ENCODE data around the gene DR1. TPM values are rescaled to one million over a fixed set of nuclear protein-coding genes. Genes with fewer than 3 reads are reported as not detected.

DR1 gene
- total and polyA plus RNA-seq, 2 experiments from 2014 or later: 49.2 to 51.0 TPM

DNA sequence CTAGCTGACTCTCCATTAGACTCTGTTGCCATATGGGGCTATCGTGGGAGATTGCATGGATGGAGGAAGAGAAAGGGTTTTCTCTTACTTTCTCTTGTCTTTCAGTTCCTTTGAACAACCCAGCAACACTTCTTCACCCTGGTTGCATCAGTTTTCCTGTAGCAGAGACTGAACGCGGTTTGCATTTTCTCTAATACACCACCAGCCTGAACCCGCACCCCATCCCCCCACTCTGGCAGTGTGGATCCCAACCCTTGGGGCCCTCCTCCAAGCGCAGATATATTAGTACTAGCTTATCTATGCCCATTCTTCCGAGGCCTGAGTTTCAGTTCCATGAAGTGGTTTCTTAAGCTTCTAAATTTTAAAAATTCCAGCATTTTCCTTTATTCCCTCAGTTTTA lies 12.6 kb downstream of the DR1 start:
- peaks cover 20% of the 10 kb centered on the region for H3K4me1 ChIP-seq (ENCODE audit: insufficient read depth)
- no peak for TF ChIP-seq EZH2 (IDR thresholded peaks at IDR 0.05; ENCODE audit: insufficient read depth, poor library complexity, severe bottlenecking)
- no peak for TF ChIP-seq EZH2phosphoT487 (IDR thresholded peaks at IDR 0.05; ENCODE audit: insufficient read depth, low read depth)
- H3K9me2 ChIP-seq (ENCODE audit: insufficient read depth): no peaks in the 10 kb centered on the region
- H3F3A ChIP-seq (ENCODE audit: insufficient read depth): peaks cover 5% of the 10 kb centered on the region; the same call in 1 of the 2 replicates
- no peak for DNase-seq
- H3K4me3 ChIP-seq: no peak overlapping the region
- H3K79me2 ChIP-seq (ENCODE audit: insufficient read depth): peaks cover 100% of the 10 kb centered on the region
- peaks cover 73% of the 10 kb centered on the region for H3K36me3 ChIP-seq (ENCODE audit: low read depth)
- no peak overlapping the region for H3K9ac ChIP-seq
- no peak overlapping the region for H3K27ac ChIP-seq
- 96 to 98% methylated on average over 6 of the region's 6 CpGs for WGBS, 2 experiments (ENCODE audit: low coverage in 1 of 2, low lambda C conversion rate in 2 of 2, missing lambda C conversion rate in 2 of 2)
- no peak overlapping the region for H2AFZ ChIP-seq
- no peak overlapping the region for H3K4me2 ChIP-seq (ENCODE audit: unreplicated experiment)
- H3K9me3 ChIP-seq (ENCODE audit: low read depth): no peaks in the 10 kb centered on the region
- H3K27me3 ChIP-seq (replicated peaks; ENCODE audit: insufficient read depth): no peaks in the 10 kb centered on the region
- peaks cover 10% of the 10 kb centered on the region; the same call in 1 of the 2 replicates for H4K20me1 ChIP-seq (ENCODE audit: insufficient read depth)
- in situ Hi-C loops (cut with MboI): no loop called here

DNA sequence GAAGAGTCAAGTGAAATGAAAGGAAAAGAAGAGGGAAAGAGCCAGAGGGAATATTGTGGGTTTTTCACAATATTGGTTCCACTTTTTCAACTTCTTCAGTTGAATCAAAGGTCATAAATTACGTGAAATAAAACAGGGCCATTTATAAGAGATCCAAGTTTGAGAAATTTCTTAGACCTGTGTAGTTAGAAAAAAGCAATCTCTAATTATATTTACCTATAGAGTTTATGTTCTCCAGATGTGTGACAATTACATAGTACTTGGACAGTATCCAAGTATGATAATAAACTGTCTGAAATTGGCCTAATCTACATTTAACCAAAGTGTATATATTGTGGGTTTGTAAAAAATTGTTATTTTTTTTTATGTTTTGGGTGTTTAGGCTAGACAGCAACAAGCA lies 14.4 kb downstream of the DR1 start:
- Histone ChIP-seq H3F3A (ENCODE audit: insufficient read depth) (no peaks in the 10 kb centered on the region), H3K4me2 (ENCODE audit: unreplicated experiment) (no peak overlapping the region), H4K20me1 (ENCODE audit: insufficient read depth) (peaks cover 10% of the 10 kb centered on the region; the same call in 1 of the 2 replicates), H3K36me3 (ENCODE audit: low read depth) (peaks cover 69% of the 10 kb centered on the region), H3K9ac (no peak overlapping the region), H3K9me3 (ENCODE audit: low read depth) (no peaks in the 10 kb centered on the region), H3K27ac (no peak overlapping the region), H3K79me2 (ENCODE audit: insufficient read depth) (peaks cover 98% of the 10 kb centered on the region), H3K9me2 (ENCODE audit: insufficient read depth) (no peaks in the 10 kb centered on the region), H3K4me1 (ENCODE audit: insufficient read depth) (peaks cover 9% of the 10 kb centered on the region; the same call in 1 of the 2 replicates), H3K27me3 (replicated peaks; ENCODE audit: insufficient read depth) (no peaks in the 10 kb centered on the region), H3K4me3 (no peak overlapping the region), H2AFZ (no peak overlapping the region)
- TF ChIP-seq EZH2phosphoT487 (IDR thresholded peaks at IDR 0.05; ENCODE audit: insufficient read depth, low read depth) (no peak), EZH2 (IDR thresholded peaks at IDR 0.05; ENCODE audit: insufficient read depth, poor library complexity, severe bottlenecking) (no peak)
- DNase-seq: no peak
- in situ Hi-C loops (cut with MboI): no loop called here
- 100% methylated on average over 1 of the region's 1 CpG for WGBS, 2 experiments (ENCODE audit: low coverage in 1 of 2, low lambda C conversion rate in 2 of 2, missing lambda C conversion rate in 2 of 2)

DNA sequence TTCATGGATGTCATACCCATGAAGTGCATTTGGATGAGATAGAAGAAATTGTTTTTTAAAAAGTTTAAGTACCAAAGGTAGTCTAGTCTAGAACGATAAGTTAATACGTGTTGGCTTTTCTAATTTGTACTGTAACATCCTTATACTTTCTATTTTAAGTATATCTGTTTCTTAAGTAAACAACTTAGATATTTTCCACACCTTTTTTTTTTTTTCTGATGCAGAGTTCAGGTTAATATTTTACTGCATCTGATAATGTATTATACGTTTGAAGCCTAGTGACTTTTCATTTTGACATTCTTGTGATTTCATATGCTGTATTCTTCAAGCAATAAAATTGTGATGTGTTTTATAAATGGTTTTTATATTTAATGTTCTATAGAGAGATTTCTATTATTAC lies 16.5 kb downstream of the DR1 start:
- 97 to 98% methylated on average over 3 of the region's 3 CpGs for WGBS, 2 experiments (ENCODE audit: low coverage in 1 of 2, low lambda C conversion rate in 2 of 2, missing lambda C conversion rate in 2 of 2)

DNA sequence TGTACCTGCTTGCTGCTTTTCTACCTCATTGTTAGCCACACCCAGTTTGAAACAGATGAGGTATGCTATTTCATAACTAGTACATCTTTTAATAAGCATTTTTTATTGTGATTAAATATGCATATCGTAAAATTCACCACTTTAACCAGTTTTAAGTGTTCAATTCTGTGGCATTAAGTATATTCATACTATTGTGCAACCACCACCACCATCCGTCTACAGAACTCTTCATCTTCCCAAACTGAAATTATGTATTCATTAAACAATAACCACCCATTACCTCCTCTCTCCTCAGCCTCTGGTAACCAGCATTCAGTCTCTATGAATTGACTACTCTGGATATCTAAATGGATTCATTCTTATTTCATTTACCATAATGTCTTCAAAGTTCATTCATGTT lies 20.1 kb downstream of the DR1 start:
- Histone ChIP-seq H3K79me2 (ENCODE audit: insufficient read depth) (peaks cover 73% of the 10 kb centered on the region), H3K9ac (no peak overlapping the region), H3F3A (ENCODE audit: insufficient read depth) (peaks cover 13% of the 10 kb centered on the region; the same call in 1 of the 2 replicates), H3K9me3 (ENCODE audit: low read depth) (no peaks in the 10 kb centered on the region), H3K4me2 (ENCODE audit: unreplicated experiment) (no peak overlapping the region), H3K27ac (no peak overlapping the region), H3K36me3 (ENCODE audit: low read depth) (peaks cover 34% of the 10 kb centered on the region; the same call in 1 of the 2 replicates), H3K4me3 (no peak overlapping the region), H4K20me1 (ENCODE audit: insufficient read depth) (0 out of 2 replicates have a peak, but pooled peaks cover 5% of the 10 kb centered on the region), H3K9me2 (ENCODE audit: insufficient read depth) (no peaks in the 10 kb centered on the region), H3K27me3 (replicated peaks; ENCODE audit: insufficient read depth) (no peaks in the 10 kb centered on the region), H2AFZ (no peak overlapping the region), H3K4me1 (ENCODE audit: insufficient read depth) (peaks cover under 1% of the 10 kb centered on the region; the same call in 1 of the 2 replicates)
- no peak for TF ChIP-seq EZH2phosphoT487 (IDR thresholded peaks at IDR 0.05; ENCODE audit: insufficient read depth, low read depth)
- TF ChIP-seq EZH2 (IDR thresholded peaks at IDR 0.05; ENCODE audit: insufficient read depth, poor library complexity, severe bottlenecking): no peak
- in situ Hi-C loops (cut with MboI): no loop called here
- DNase-seq: no peak
- 95 to 99% methylated on average over 2 of the region's 2 CpGs for WGBS, 2 experiments (ENCODE audit: low coverage in 1 of 2, low lambda C conversion rate in 2 of 2, missing lambda C conversion rate in 2 of 2)

More for the DNA sequence above, 16.5 kb downstream of the DR1 start:
- H3K27me3 ChIP-seq (replicated peaks; ENCODE audit: insufficient read depth): no peaks in the 10 kb centered on the region
- no peak overlapping the region for H3K4me3 ChIP-seq
- no peaks in the 10 kb centered on the region for H3F3A ChIP-seq (ENCODE audit: insufficient read depth)
- peaks cover 3% of the 10 kb centered on the region; the same call in 1 of the 2 replicates for H3K4me1 ChIP-seq (ENCODE audit: insufficient read depth)
- H4K20me1 ChIP-seq (ENCODE audit: insufficient read depth): peaks cover 10% of the 10 kb centered on the region; the same call in 1 of the 2 replicates
- TF ChIP-seq EZH2 (IDR thresholded peaks at IDR 0.05; ENCODE audit: insufficient read depth, poor library complexity, severe bottlenecking): no peak
- TF ChIP-seq EZH2phosphoT487 (IDR thresholded peaks at IDR 0.05; ENCODE audit: insufficient read depth, low read depth): no peak
- no peak overlapping the region for H3K4me2 ChIP-seq (ENCODE audit: unreplicated experiment)
- no peak for DNase-seq
- H3K36me3 ChIP-seq (ENCODE audit: low read depth): peaks cover 48% of the 10 kb centered on the region
- H3K9ac ChIP-seq: no peak overlapping the region
- H2AFZ ChIP-seq: no peak overlapping the region
- no peak overlapping the region for H3K27ac ChIP-seq
- peaks cover 98% of the 10 kb centered on the region for H3K79me2 ChIP-seq (ENCODE audit: insufficient read depth)
- in situ Hi-C loops (cut with MboI): no loop called here
- no peaks in the 10 kb centered on the region for H3K9me2 ChIP-seq (ENCODE audit: insufficient read depth)
- H3K9me3 ChIP-seq (ENCODE audit: low read depth): no peaks in the 10 kb centered on the region
